Measurements from ENCODE around the gene KCP. TPM values are rescaled to one million over a fixed set of nuclear protein-coding genes. Genes with fewer than 3 reads are reported as not detected.

The KCP gene
- total RNA-seq, 1 experiment from 2014 or later: 5.3 TPM

DNA sequence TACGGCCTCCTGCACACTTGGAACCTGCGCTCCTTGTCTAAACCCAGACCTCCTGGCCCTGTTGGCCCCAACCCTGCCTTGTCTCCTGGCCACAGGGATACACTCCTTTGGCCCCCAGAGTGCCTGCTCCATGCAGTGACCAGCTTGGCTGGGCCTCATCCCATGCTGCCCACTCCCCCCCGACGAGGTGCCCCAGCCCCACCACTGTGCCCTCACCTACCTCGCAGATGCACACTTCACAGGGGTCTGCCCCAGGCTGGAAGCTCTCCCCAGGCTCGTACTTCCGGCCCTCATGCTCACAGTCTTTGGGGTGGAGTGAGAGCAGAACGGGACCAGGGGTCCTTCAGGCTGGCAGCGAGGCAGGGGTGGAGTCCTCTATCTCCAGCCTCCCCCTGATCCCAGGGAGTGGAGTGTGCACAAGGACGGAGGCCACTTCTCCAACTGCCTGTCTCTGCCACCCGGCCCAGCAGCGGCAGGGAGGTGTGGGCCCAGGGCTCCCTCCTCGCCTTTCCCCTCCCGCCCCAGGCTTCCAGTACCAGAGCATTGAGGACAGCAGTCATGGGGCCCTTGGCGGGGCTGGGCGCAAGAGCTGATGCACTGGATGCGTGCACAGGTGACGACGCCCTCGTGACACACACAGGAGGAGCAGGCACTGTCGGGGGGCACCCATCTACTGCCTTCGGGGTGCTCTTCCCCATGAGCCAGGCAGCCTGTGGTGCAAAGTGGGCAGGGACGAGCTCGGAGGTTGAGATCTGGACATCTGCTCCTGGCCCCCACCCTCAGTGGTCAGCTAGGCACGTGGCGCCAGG lies 25.7 kb downstream of the KCP start:
- Histone ChIP-seq H2BK20ac (ENCODE audit: low read depth, low read length, poor library complexity, severe bottlenecking) (no peak overlapping the region), H3K4me1 (ENCODE audit: insufficient read depth, low read length) (no peaks in the 10 kb centered on the region), H3K18ac (ENCODE audit: insufficient read length, low read depth, low read length) (no peak overlapping the region), H3T11ph (ENCODE audit: low read length) (no peak overlapping the region), H2BK120ac (ENCODE audit: low read depth, low read length, poor library complexity, severe bottlenecking) (no peak overlapping the region), H4K20me1 (ENCODE audit: control insufficient read depth, insufficient read depth, insufficient read length) (no peaks in the 10 kb centered on the region), H3K79me1 (ENCODE audit: insufficient read depth, low read depth, low read length, poor library complexity, severe bottlenecking) (no peaks in the 10 kb centered on the region), H4K8ac (replicated peaks; ENCODE audit: insufficient read length, low read depth, low read length) (no peak overlapping the region), H3K79me2 (ENCODE audit: insufficient read depth, low read length) (no peaks in the 10 kb centered on the region), H4K91ac (ENCODE audit: insufficient read length, low read depth, low read length) (no peak overlapping the region), H2BK12ac (ENCODE audit: insufficient read length, low read depth, low read length) (no peak overlapping the region), H3K4ac (ENCODE audit: low read depth, low read length) (no peak overlapping the region), H3K23me2 (ENCODE audit: insufficient read length, low read depth, low read length, poor library complexity, severe bottlenecking) (no peaks in the 10 kb centered on the region), H2BK15ac (ENCODE audit: low read depth, low read length) (no peak overlapping the region), H3K4me2 (ENCODE audit: insufficient read depth, insufficient read length, low read length) (no peak overlapping the region), H4K5ac (ENCODE audit: insufficient read length, low read depth, low read length) (no peak overlapping the region), H3K27me3 (ENCODE audit: insufficient read depth, low read length) (no peaks in the 10 kb centered on the region), H3K23ac (ENCODE audit: insufficient read length, low read depth, low read length) (no peak overlapping the region), H2BK5ac (ENCODE audit: insufficient read length, low read length) (no peak overlapping the region), H2AFZ (ENCODE audit: low read length) (no peak overlapping the region), H3K9ac (ENCODE audit: extremely low read depth, insufficient read length, low read length) (no peak overlapping the region), H2AK5ac (ENCODE audit: insufficient read length, low read length) (no peak overlapping the region), H3K14ac (ENCODE audit: insufficient read depth, low read length) (no peak overlapping the region), H3K56ac (ENCODE audit: insufficient read length, low read depth, low read length) (no peak overlapping the region), H3K27ac (ENCODE audit: insufficient read length, low read depth, low read length) (no peak overlapping the region), H3K9me3 (ENCODE audit: control insufficient read depth, low read depth, low read length) (no peaks in the 10 kb centered on the region)
- 0 out of 5 replicates have a peak, but pooled peaks cover 0 to 4% of the 10 kb centered on the region in 2 experiments for H3K9me3 Mint-ChIP-seq
- peaks cover 4 to 6% of the 10 kb centered on the region in 2 experiments; a peak in 3 of 4 replicates for H3K4me1 Mint-ChIP-seq
- no CpG with 5 or more reads among the region's 26 CpGs for WGBS (ENCODE audit: extremely low coverage, insufficient read length, low lambda C conversion rate)
- TF ChIP-seq, protein P1, sequence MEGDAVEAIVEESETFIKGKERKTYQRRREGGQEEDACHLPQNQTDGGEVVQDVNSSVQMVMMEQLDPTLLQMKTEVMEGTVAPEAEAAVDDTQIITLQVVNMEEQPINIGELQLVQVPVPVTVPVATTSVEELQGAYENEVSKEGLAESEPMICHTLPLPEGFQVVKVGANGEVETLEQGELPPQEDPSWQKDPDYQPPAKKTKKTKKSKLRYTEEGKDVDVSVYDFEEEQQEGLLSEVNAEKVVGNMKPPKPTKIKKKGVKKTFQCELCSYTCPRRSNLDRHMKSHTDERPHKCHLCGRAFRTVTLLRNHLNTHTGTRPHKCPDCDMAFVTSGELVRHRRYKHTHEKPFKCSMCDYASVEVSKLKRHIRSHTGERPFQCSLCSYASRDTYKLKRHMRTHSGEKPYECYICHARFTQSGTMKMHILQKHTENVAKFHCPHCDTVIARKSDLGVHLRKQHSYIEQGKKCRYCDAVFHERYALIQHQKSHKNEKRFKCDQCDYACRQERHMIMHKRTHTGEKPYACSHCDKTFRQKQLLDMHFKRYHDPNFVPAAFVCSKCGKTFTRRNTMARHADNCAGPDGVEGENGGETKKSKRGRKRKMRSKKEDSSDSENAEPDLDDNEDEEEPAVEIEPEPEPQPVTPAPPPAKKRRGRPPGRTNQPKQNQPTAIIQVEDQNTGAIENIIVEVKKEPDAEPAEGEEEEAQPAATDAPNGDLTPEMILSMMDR (conservative IDR thresholded peaks at IDR 0.05): no peak
- H3K27ac Mint-ChIP-seq: no peak overlapping the region
- peaks cover 0 to 2% (median 0%) of the 10 kb centered on the region in 3 experiments; a peak in 3 of 7 replicates for H3K36me3 Mint-ChIP-seq (ENCODE audit: insufficient read depth in 1 of 3, low read depth in 3 of 3)
- peak overlapping the region in 1 of 2 experiments; percentile 13; a peak in 1 of 5 replicates for H3K4me3 Mint-ChIP-seq
- no peak for DNase-seq
- H3K27me3 Mint-ChIP-seq (ENCODE audit: low read depth): peaks cover 1% of the 10 kb centered on the region; the same call in 1 of the 2 replicates
